H4 (cell line): Measurements from ENCODE around the gene LRRC7. TPM values are rescaled to one million over a fixed set of nuclear protein-coding genes. Genes with fewer than 3 reads are reported as not detected.
"Not testable (repeated sequence)": the region's sequence is repeated elsewhere in the genome, so short reads cannot be mapped to it uniquely, and the experiment has no call there.

ENCODE experiments used
- DNase-seq: peaks from one replicate; pipeline ENCODE4 v3.0.0-alpha.2; 2015; ENCODE audit warnings: low spot score
- total RNA-seq: library from RNA; depleted of rRNA; stranded (reverse); fragments of >200 nt; shearing (Covaris generic); gene quantifications from 2 replicates; pipeline ENCODE4 v1.2.3, GENCODE V29; 2014

The LRRC7 gene
- total RNA-seq, 1 experiment from 2014 or later = 0.10 TPM

- DNase-seq = no peak
Measured at GRCh38 chr1:70041317-70042045, 473.8 kb downstream of the LRRC7 start.

- no peak for DNase-seq
Measured at GRCh38 chr1:70042090-70042731, 474.5 kb downstream of the LRRC7 start.

- DNase-seq = peak; percentile 46
Measured at GRCh38 chr1:70043804-70044203, 476.1 kb downstream of the LRRC7 start.

GRCh38 chr1:70044832-70045231 is 477.1 kb downstream of the LRRC7 start:
- no peak for DNase-seq

- DNase-seq = not testable (repeated sequence)
Measured at GRCh38 chr1:70045581-70045980, 477.9 kb downstream of the LRRC7 start.

GRCh38 chr1:70048336-70049094 is 480.8 kb downstream of the LRRC7 start:
- no peak for DNase-seq

DNA sequence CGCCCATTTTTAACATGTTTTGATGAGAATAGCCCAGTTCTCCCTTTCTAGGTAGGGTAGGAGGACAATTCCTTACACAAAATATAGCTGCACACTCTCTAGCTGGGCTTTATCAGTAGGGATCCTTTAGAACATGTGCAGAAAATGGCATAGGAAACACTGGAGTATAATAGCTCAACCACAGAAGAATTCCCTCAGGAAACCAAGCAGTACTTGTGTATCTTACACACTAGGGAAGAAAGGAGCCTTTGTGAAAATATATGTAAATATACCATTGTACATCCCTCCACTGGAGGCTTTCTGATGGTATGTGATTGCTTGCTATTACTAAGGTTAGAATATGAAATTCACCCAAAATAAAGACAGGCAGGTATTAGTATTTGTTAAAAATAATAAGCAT is 484.2 kb downstream of the LRRC7 start:
- DNase-seq = no peak

GRCh38 chr1:70057500-70057899 is 489.8 kb downstream of the LRRC7 start:
- DNase-seq = no peak

DNA sequence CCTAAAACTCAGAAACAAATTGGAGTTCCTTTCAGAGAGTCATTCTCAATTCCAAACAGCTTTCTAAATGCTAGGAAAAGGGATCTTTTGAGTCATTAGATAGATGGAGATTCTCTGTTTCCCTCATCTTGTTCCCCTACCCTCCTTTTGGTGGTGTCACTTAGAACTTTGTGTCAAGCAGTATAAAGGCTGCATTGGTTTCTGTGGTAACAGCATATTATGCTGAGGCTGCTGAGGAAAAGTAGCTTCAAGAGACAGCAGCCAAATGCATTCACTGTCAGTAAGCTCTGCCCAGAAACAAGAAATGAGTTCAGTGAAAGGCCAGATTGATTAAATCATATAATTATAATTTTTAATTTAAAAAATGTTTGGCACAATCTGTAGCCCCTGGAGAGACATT is 493.5 kb downstream of the LRRC7 start:
- DNase-seq = no peak

- no peak for DNase-seq
Measured at GRCh38 chr1:70063861-70064260, 496.1 kb downstream of the LRRC7 start.

DNA sequence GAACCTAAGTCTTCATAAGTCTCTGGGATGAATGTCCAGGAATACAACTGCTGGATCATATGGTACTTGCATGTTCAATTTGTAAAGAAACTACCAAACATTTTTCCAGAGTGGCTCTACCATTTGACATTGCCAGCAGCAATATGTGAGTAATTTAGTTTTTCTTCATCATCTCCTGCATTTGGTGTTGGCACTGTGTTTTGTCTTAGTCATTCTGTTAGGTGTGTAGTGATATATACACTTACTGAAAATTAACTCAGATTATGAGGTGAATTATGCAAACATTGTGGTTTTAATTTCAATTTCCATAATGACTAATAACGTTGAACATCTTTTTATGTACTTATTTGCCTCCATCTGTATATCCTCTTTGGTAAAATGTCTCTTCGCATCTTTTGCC is 499.0 kb downstream of the LRRC7 start:
- DNase-seq = no peak

DNA sequence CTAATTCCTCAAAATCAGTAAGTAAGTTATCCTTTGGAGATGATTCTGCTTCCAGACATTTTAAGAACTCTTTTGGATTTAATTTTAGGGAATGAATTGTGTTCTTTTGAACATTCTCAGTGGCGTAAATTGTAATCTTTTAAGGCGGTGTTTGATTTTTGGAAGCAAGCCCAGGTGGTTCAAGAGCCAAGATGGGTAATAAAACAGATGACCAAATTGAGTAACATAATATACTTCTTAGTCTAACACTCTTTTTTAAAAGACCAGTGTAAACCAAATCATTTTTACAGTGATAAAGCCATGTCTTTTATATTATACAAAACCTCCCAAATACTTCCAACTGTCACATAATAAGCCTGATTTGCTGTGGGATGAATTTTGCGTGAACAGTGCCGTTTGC is 503.9 kb downstream of the LRRC7 start:
- DNase-seq = no peak

DNA sequence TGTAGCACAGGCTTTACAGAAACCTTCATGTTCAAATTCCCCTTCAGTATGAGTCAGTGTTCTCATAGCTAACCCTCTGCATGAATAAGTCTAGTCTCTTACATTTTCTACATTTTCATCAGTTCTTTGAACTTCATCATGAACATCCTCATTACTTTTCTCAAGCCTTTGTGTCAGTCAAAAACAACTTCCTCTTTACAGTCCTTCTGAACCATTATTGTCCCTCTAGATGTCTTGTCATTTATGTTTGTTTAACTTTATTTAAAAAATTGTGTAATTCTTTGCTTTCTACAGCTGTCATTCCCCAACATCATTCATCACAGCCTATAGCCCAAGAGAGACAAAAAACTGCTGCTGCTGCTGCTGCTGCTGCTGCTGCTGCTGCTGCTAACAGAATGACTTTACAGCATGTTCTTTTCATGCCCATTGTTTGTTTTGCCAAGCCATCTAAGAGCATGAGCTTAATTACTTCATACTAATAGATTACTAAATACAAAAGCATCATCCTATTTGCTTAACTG is 504.6 kb downstream of the LRRC7 start:
- no peak for DNase-seq

DNA sequence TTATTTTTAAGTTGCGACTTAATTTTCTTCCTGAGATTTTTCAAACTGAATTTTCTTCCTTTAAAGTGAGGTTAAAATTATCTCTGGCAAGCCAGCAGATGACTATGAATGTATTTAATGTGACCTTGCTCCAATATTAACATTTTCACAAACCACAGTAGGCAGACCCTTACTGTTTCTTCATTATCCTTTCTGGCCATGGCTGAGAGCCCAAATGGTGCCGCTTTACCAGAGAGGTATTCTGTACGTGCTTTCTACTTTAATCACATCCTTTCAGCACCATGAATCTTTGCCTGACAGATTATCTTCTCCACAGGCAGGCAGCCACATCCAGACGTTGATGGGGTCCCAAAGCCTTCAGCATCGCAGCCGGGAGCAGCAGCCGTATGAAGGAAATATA is 508.0 kb downstream of the LRRC7 start:
- no peak for DNase-seq

GRCh38 chr1:70077066-70077465 is 509.3 kb downstream of the LRRC7 start:
- no peak for DNase-seq

GRCh38 chr1:70079546-70079945 is 511.8 kb downstream of the LRRC7 start:
- DNase-seq = no peak

GRCh38 chr1:70083519-70083918 is 515.8 kb downstream of the LRRC7 start:
- no peak for DNase-seq

DNA sequence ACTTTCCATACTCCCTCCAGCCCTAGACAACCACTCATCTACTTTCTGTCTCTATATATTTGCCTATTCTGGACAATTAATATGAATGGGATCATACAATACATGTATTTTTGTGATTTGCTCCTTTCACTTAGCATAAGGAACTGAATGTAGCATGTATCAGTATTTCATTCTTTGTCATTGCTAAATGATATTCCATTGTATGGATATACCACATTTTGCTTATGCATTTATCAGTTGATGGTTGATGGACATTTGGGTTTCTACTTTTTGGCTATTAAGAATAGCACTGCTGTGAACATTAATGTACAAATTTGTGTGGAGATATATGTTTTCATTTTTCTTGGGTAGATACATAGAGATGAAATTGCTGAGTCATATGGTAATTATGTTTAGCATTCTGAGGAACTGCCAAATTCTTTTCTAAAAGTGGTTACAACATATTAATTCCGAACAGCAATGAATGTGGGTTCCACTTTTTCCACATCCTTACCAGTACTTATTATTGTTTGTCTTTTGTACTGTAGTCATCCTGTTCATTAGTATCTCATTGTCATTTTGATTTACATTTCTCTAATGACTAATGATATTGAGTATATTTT is 516.7 kb downstream of the LRRC7 start:
- DNase-seq = no peak

DNA sequence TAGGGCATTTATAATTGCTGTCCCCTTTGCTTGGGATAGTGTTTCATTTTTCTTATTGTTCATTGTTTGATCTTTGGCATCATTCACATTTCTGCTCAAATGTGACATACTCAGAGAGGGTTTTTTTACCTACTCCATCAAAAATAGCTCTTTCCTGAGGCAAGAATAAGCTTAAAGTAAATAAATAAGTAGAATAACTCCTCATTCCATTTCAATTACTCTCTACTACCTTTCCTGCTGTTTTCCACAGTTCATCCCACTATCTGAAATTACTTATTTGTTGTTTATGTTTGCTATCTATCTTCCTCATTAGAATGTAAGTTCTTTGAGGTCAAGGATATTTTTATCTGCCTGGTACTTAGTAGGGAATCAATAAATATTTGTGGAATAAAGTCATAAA is 517.8 kb downstream of the LRRC7 start:
- DNase-seq = no peak

DNA sequence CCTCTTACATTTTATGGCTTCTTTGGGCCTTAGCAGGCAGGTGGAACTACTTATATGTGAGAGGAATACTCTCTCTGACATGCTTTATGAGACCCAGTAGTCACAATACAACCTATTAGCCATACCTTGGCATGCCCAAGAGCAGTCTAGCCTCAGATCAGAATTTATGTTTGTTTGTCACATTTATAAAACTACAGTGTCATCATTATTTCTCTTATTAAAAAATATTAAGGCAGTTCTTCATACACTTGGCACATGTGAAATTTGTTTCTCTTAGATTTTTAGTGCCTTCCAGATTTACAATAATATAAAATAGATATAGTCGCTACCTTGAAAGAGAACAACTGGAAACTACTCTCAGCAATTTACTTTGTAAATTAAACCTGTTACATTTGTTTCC is 519.2 kb downstream of the LRRC7 start:
- DNase-seq = no peak

DNA sequence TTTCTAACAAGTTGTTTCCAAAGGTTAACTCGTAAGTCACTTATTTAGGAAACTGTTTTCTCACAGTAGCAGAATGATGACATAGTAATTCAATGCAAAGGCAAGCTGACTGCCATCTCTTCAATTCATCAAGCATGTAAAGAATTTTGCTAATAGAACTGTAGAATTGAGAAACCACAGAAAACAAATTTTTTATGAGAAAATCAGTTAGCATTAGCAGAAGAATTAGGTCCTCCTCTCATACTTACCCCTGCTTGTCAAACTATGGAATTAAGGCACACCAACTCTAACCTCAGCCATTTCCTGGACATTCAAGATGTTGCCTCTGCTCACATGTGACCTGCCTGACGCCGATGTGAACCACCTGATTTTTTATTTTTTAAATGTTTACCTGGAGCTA is 522.4 kb downstream of the LRRC7 start:
- DNase-seq = no peak

GRCh38 chr1:70090875-70091274 is 523.2 kb downstream of the LRRC7 start:
- peak; percentile 35 for DNase-seq
